Endothelial cell (in vitro differentiated cells): Measurements from ENCODE around the gene SP8. TPM values are rescaled to one million over a fixed set of nuclear protein-coding genes. Genes with fewer than 3 reads are reported as not detected.

ENCODE experiments used
- DNase-seq: peaks from one replicate; pipeline ENCODE4 v3.0.0; 2021; ENCODE audit warnings: low spot score
- H3K27ac Mint-ChIP-seq: one replicate; pipeline ENCODE4 v1.8.0; 2021; ENCODE audit warnings: mixed read lengths, inconsistent platforms; ENCODE audit not compliant: unreplicated experiment
- H3K27me3 Mint-ChIP-seq: one replicate; pipeline ENCODE4 v1.8.0; 2021; ENCODE audit warnings: mild to moderate bottlenecking, moderate library complexity, mixed read lengths, inconsistent platforms; ENCODE audit not compliant: unreplicated experiment
- H3K36me3 Mint-ChIP-seq: one replicate; pipeline ENCODE4 v1.8.0; 2021; ENCODE audit warnings: mild to moderate bottlenecking, low read depth, mixed read lengths, inconsistent platforms; ENCODE audit not compliant: unreplicated experiment
- H3K4me1 Mint-ChIP-seq: one replicate; pipeline ENCODE4 v1.8.0; 2021; ENCODE audit warnings: mild to moderate bottlenecking, mixed read lengths, inconsistent platforms; ENCODE audit not compliant: unreplicated experiment
- H3K4me3 Mint-ChIP-seq: one replicate; pipeline ENCODE4 v1.8.0; 2021; ENCODE audit warnings: mild to moderate bottlenecking, mixed read lengths, inconsistent platforms; ENCODE audit not compliant: unreplicated experiment
- H3K9me3 Mint-ChIP-seq: one replicate; pipeline ENCODE4 v1.8.0; 2021; ENCODE audit warnings: mixed read lengths, inconsistent platforms; ENCODE audit not compliant: unreplicated experiment
- total RNA-seq: library from RNA; stranded (reverse); fragmentation: NEBNext Ultra II Directional; extraction: Animal tissue kit (Norgen Biotek cat#: 25700); gene quantifications from one replicate; pipeline ENCODE4 v1.2.1, GENCODE V29; 2021; ENCODE audit not compliant: unreplicated experiment
- TF ChIP-seq, protein P1 (sequence below): fragments of 200-600 bp; sonication (generic); IDR thresholded peaks from one replicate; pipeline ENCODE4 v1.5.0; 2021; ENCODE audit warnings: antibody characterized with exemption; ENCODE audit not compliant: unreplicated experiment

SP8 gene
- total RNA-seq, 1 donor from 2014 or later = 0.82 TPM

DNA sequence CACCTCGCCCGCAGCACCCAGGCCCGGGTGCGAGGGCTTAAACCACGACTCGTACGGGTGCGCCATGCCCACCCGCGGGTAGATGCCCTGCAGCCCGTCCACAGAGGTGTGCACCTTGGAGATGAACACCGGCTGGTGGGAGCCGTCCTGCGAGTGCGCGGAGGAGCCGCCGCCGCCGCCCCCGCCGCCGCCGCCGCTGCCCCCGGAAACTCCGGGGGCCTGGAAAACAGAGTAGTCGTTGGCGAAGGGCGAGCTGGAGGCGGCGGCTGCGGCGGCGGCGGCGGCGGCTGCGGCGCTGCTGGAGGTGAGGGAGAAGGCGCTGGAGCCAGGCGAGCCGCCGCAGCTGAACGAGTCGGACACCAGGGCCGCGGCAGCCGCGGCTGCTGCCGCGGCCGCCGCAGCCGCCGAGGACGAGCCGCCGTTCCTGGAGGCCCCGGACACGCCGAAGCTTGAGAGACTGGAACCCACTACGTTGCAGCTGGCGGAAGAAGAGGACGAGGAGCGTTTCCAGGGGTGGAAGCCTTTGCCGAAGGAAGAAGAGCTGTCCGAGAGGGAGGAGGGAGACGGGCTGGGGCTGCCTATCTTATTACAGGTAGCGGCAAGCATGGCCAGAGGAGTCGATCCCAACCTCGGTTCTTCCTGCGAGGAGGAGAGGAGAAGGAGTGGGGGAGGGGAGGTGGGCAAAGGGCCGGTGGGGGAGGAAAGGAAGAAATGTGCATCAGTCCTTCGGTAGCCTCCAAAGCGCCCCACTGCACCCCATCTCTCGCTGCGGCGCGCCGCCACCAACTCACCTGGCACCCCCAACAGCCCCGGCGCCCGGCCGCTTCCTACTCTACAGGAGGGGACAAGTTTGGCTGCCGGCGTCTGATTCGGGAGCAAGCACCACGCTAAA is 1.3 kb downstream of the SP8 start:
- H3K27ac Mint-ChIP-seq = no peak overlapping the region
- peak overlapping the region; percentile 93 for H3K4me3 Mint-ChIP-seq
- TF ChIP-seq, protein P1, sequence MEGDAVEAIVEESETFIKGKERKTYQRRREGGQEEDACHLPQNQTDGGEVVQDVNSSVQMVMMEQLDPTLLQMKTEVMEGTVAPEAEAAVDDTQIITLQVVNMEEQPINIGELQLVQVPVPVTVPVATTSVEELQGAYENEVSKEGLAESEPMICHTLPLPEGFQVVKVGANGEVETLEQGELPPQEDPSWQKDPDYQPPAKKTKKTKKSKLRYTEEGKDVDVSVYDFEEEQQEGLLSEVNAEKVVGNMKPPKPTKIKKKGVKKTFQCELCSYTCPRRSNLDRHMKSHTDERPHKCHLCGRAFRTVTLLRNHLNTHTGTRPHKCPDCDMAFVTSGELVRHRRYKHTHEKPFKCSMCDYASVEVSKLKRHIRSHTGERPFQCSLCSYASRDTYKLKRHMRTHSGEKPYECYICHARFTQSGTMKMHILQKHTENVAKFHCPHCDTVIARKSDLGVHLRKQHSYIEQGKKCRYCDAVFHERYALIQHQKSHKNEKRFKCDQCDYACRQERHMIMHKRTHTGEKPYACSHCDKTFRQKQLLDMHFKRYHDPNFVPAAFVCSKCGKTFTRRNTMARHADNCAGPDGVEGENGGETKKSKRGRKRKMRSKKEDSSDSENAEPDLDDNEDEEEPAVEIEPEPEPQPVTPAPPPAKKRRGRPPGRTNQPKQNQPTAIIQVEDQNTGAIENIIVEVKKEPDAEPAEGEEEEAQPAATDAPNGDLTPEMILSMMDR = no peak
- H3K36me3 Mint-ChIP-seq = no peaks in the 10 kb centered on the region
- peaks cover 13% of the 10 kb centered on the region for H3K27me3 Mint-ChIP-seq
- H3K9me3 Mint-ChIP-seq = no peaks in the 10 kb centered on the region
- peak; percentile 54 for DNase-seq
- H3K4me1 Mint-ChIP-seq = peaks cover 34% of the 10 kb centered on the region

DNA sequence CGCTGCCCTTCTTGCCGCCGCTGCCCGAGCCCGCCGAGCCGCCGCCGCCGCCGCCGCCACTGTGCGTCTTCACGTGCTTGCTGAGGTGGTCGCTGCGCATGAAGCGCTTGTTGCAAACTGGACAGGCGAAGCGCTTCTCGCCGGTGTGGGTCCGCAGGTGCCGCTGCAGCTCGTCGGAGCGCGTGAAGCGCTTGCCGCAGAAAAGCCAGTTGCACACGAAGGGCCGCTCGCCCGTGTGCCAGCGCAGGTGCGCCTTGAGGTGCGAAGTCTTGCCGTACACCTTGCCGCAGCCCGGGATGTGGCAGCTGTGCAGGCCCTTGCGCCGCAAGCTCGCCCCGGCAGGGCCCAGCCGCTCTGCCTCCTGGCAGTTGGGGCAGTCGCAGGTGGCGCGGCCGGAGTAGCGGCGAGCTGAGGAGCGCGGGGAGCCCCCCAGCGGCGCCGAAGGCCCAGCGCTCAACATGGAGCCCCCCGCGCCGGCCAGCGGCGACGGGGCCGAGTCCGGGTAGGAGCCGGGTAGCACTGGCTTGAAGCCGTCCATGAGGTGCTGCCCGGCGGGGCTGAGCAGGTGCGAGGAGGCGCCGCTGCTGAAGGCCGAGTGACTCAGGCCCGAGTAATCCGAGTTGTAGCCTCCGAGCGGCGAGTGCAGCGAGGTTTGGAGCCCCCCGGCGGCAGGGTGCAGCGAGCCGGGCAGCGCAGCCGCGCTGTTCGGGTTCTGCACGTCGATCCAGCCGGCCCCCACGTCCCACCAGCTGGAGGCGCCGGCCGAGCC is 2.1 kb downstream of the SP8 start:
- no peak overlapping the region for H3K27ac Mint-ChIP-seq
- peaks cover 13% of the 10 kb centered on the region for H3K27me3 Mint-ChIP-seq
- H3K9me3 Mint-ChIP-seq = no peaks in the 10 kb centered on the region
- H3K4me1 Mint-ChIP-seq = peaks cover 38% of the 10 kb centered on the region
- TF ChIP-seq, protein P1 = peak; percentile 23
- H3K4me3 Mint-ChIP-seq = no peak overlapping the region
- H3K36me3 Mint-ChIP-seq = no peaks in the 10 kb centered on the region
- DNase-seq = peak; percentile 67

DNA sequence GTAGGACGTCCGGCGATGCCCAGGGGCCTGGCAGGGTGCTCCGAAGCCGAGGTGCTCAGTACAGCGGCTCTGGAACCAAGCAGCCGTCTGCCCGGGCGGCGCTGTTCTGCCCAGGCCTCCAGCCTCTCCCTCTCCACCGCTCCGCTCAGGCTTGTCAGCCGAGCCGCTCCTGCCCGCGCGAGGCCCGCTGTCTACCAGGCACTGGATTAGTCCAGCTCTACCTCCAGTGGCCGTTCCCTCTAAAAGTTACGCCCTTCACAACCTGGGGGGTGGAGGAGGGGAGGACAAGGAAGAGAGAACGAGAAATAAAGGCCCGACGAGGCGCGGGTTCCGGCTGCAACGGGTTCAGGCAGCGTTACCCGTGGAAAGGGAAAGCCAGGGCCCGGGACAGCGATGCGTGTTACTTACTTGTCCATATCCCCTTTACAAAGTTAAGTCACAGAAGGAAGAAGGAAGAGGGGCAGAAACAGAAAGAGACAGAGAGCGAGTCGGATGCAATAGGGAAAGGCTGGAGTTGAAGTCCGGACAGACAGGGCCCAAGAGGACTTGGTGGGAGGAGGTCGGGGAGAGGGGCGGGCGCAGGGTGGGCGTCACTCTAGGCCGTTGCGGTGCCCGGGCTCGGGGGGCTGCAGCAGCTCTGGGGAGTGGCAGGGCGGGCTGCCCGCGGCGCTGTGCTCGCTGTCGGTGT is 2.8 kb downstream of the SP8 start:
- Mint-ChIP-seq H3K4me3 (peak overlapping the region; percentile 89), H3K27ac (no peak overlapping the region), H3K9me3 (no peaks in the 10 kb centered on the region), H3K4me1 (peaks cover 42% of the 10 kb centered on the region), H3K27me3 (peaks cover 13% of the 10 kb centered on the region), H3K36me3 (no peaks in the 10 kb centered on the region)
- TF ChIP-seq, protein P1 = no peak
- peak; percentile 59 for DNase-seq

DNA sequence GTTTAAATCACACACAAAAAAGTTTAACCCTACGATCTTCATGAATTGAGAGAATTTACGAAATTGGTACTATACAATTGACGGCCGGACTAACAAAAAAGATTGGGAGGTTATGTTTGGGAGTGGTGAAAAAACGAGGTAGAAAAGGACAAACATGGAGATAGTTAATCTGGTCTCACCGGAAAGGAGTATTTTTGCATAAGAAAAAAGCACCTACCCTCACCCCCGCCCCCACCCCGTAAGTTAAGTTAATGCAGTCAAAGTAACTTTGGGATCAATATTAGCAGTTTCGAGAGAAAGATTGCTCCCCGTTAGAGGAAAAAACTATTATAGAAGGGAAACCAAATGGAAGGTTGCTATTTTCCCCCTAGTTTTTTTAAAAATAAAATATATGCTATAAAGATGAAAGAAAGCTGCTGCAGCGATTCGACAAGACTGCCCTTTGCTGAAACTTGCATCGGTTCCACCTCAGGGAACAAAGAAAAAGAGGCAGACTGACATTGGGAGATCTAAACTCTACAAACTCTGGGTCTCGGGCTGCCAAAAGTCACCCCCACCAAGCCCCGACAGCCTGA is 3.5 kb downstream of the SP8 start:
- no peak for DNase-seq
- H3K27ac Mint-ChIP-seq = no peak overlapping the region
- peak overlapping the region; percentile 62 for H3K4me3 Mint-ChIP-seq
- no peaks in the 10 kb centered on the region for H3K9me3 Mint-ChIP-seq
- H3K27me3 Mint-ChIP-seq = peaks cover 10% of the 10 kb centered on the region
- TF ChIP-seq, protein P1 = no peak
- H3K4me1 Mint-ChIP-seq = peaks cover 42% of the 10 kb centered on the region
- no peaks in the 10 kb centered on the region for H3K36me3 Mint-ChIP-seq
